H1 (cell line): ENCODE data around the gene NXN. TPM values are rescaled to one million over a fixed set of nuclear protein-coding genes. Genes with fewer than 3 reads are reported as not detected.

Experiments
- CTCF ChIA-PET: fragments of 300-600 bp; sonication (Branson Sonifier 250); formaldehyde crosslinking; loops from one replicate; lab custom pipeline; 2021; ENCODE audit not compliant: partially characterized antibody; lab: Charles Lee
- POLR2A ChIA-PET: fragments of 300-600 bp; sonication (Branson Sonifier 250); formaldehyde crosslinking; loops from one replicate; lab custom pipeline; 2021; ENCODE audit warnings: inconsistent platforms; ENCODE audit not compliant: partially characterized antibody; lab: Charles Lee
- DNase-seq, 2 experiments: peaks; one replicate each; pipeline versions ENCODE4 v3.0.0 to v3.0.0-alpha.2; 2010 to 2022; ENCODE audit warnings: low spot score in 2 of 2, low read depth in 1 of 2, mixed read lengths in 1 of 2
- FAIRE-seq: peaks from 2 replicates; lab custom pipeline; 2011; peaks lifted over from hg19 to GRCh38; lab: Jason Lieb, UNC
- H2AFZ ChIP-seq: 2 replicates; pipeline ENCODE4 v1.8.1; 2012; ENCODE audit warnings: low read length, inconsistent platforms
- H2AK5ac ChIP-seq: 2 replicates; pipeline ENCODE4 v1.6.1; 2013; ENCODE audit warnings: low read depth, low read length
- H2BK120ac ChIP-seq: replicated peaks from 2 replicates; pipeline ENCODE3; 2013; ENCODE audit warnings: low read depth, low read length, inconsistent platforms
- H2BK12ac ChIP-seq: 2 replicates; pipeline ENCODE4 v1.6.1; 2013; ENCODE audit warnings: low read depth, low read length
- H2BK15ac ChIP-seq: 2 replicates; pipeline ENCODE4 v1.6.1; 2013; ENCODE audit warnings: low read length
- H2BK20ac ChIP-seq: 2 replicates; pipeline ENCODE4 v1.6.1; 2013; ENCODE audit warnings: low read length
- H2BK5ac ChIP-seq: 2 replicates; pipeline ENCODE4 v1.6.1; 2013; ENCODE audit warnings: low read depth, low read length
- H3K14ac ChIP-seq: 2 replicates; pipeline ENCODE4 v1.6.1; 2013; ENCODE audit warnings: inconsistent platforms; ENCODE audit not compliant: insufficient read length
- H3K18ac ChIP-seq: 2 replicates; pipeline ENCODE4 v1.6.1; 2013; ENCODE audit warnings: low read length; ENCODE audit errors: extremely low read depth
- H3K23ac ChIP-seq: 2 replicates; pipeline ENCODE4 v1.6.1; 2013; ENCODE audit warnings: inconsistent platforms; ENCODE audit not compliant: insufficient read length
- H3K23me2 ChIP-seq: 2 replicates; pipeline ENCODE4 v1.6.1; 2013; ENCODE audit warnings: low read depth, low read length
- H3K27ac ChIP-seq: 2 replicates; pipeline ENCODE4 v1.6.1; 2011; ENCODE audit warnings: low read depth, low read length, inconsistent platforms
- H3K27me3 ChIP-seq, 4 experiments: replicated peaks in 1 of 4; 1 replicate in 1 of 4; 2 replicates in 3 of 4; pipeline versions ENCODE4 v1.6.1 to v1.8.1; 2011 to 2013; ENCODE audit warnings: low read length in 3 of 4, mild to moderate bottlenecking in 3 of 4, inconsistent platforms in 2 of 4, mixed read lengths in 2 of 4, moderate library complexity in 1 of 4; ENCODE audit not compliant: control insufficient read depth in 3 of 4, insufficient read depth in 3 of 4; ENCODE audit errors: extremely low read depth in 1 of 4
- H3K36me3 ChIP-seq, 4 experiments: 2 replicates each; pipeline versions ENCODE4 v1.6.1 to v1.8.1; 2011 to 2013; ENCODE audit warnings: mild to moderate bottlenecking in 4 of 4, low read length in 3 of 4, moderate library complexity in 2 of 4, control low read depth in 1 of 4, inconsistent platforms in 1 of 4; ENCODE audit not compliant: insufficient read depth in 4 of 4, control insufficient read depth in 2 of 4
- H3K4ac ChIP-seq: replicated peaks from 2 replicates; pipeline ENCODE3; 2013; ENCODE audit warnings: low read length, low read depth, mixed read lengths, inconsistent platforms; ENCODE audit not compliant: insufficient read length
- H3K4me1 ChIP-seq, 4 experiments: replicated peaks in 1 of 4; 1 replicate in 1 of 4; 2 replicates in 3 of 4; pipeline versions ENCODE4 v1.6.1 to v1.8.1; 2011 to 2013; ENCODE audit warnings: low read length in 3 of 4, inconsistent platforms in 2 of 4, mixed read lengths in 1 of 4; ENCODE audit not compliant: insufficient read depth in 4 of 4, control insufficient read depth in 3 of 4
- H3K4me2 ChIP-seq, 2 experiments: 2 replicates each; pipeline versions ENCODE4 v1.6.1 to v1.8.1; 2011 to 2013; ENCODE audit warnings: low read depth in 2 of 2, low read length in 2 of 2, control low read depth in 1 of 2, inconsistent platforms in 1 of 2, mild to moderate bottlenecking in 1 of 2; ENCODE audit not compliant: insufficient read depth in 1 of 2
- H3K4me3 ChIP-seq, 4 experiments: fragments of 200-600, 300-600 bp in 1 of 4; sonication (generic), shearing (Covaris generic), sonication (Bioruptor Twin) in 1 of 4; 2 replicates each; pipeline versions ENCODE4 v1.5.1 to v1.8.1; 2011 to 2016; ENCODE audit warnings: low read length in 4 of 4, low read depth in 3 of 4, control low read depth in 2 of 4, inconsistent platforms in 2 of 4, mild to moderate bottlenecking in 2 of 4, mixed read lengths in 1 of 4, moderate library complexity in 1 of 4; ENCODE audit not compliant: insufficient read depth in 2 of 4; ENCODE audit errors: extremely low read depth in 1 of 4
- H3K56ac ChIP-seq: replicated peaks from 2 replicates; pipeline ENCODE3; 2013; ENCODE audit warnings: low read depth, mild to moderate bottlenecking, mixed read lengths, low read length, inconsistent platforms; ENCODE audit not compliant: insufficient read length
- H3K79me1 ChIP-seq: 2 replicates; pipeline ENCODE4 v1.6.1; 2013; ENCODE audit warnings: low read depth, low read length, control low read depth
- H3K79me2 ChIP-seq, 2 experiments: 2 replicates each; pipeline versions ENCODE4 v1.6.1 to v1.8.1; 2012 to 2013; ENCODE audit warnings: low read length in 2 of 2, mild to moderate bottlenecking in 2 of 2, inconsistent platforms in 1 of 2; ENCODE audit not compliant: insufficient read depth in 2 of 2, control insufficient read depth in 1 of 2
- H3K9ac ChIP-seq, 4 experiments: replicated peaks in 1 of 4; 1 replicate in 1 of 4; 2 replicates in 3 of 4; pipeline versions ENCODE4 v1.6.1 to v1.8.1; 2011 to 2013; ENCODE audit warnings: low read depth in 3 of 4, low read length in 3 of 4, control low read depth in 2 of 4, mild to moderate bottlenecking in 2 of 4, moderate library complexity in 2 of 4, inconsistent platforms in 1 of 4; ENCODE audit errors: extremely low read depth in 1 of 4
- H3K9me3 ChIP-seq, 2 experiments: 2 replicates each; pipeline versions ENCODE4 v1.6.1 to v1.8.1; 2012 to 2013; ENCODE audit warnings: mild to moderate bottlenecking in 2 of 2, moderate library complexity in 2 of 2, control low read depth in 1 of 2, inconsistent platforms in 1 of 2, low read depth in 1 of 2, low read length in 1 of 2, mixed read lengths in 1 of 2; ENCODE audit not compliant: insufficient read depth in 2 of 2
- H4K20me1 ChIP-seq, 2 experiments: replicated peaks in 1 of 2; 2 replicates each; pipeline versions ENCODE3 to v1.8.1; 2011 to 2013; ENCODE audit warnings: inconsistent platforms in 2 of 2, low read length in 2 of 2, mild to moderate bottlenecking in 1 of 2; ENCODE audit not compliant: insufficient read depth in 2 of 2, control insufficient read depth in 1 of 2
- H4K5ac ChIP-seq: 2 replicates; pipeline ENCODE4 v1.6.1; 2013; ENCODE audit warnings: low read length, low read depth, mixed read lengths, inconsistent platforms; ENCODE audit not compliant: insufficient read length
- H4K8ac ChIP-seq: 2 replicates; pipeline ENCODE4 v1.8.0; 2013; ENCODE audit warnings: mild to moderate bottlenecking, moderate library complexity, low read length, inconsistent platforms; ENCODE audit not compliant: insufficient read depth; ENCODE audit errors: extremely low read depth
- H4K91ac ChIP-seq: replicated peaks from 2 replicates; pipeline ENCODE3; 2013; ENCODE audit warnings: low read length, mixed read lengths, inconsistent platforms; ENCODE audit not compliant: insufficient read length
- CHD2 ChIP-seq: IDR thresholded peaks from 2 replicates; pipeline ENCODE4 v1.6.1; 2012; ENCODE audit warnings: low read length, improper control_type of control experiment
- MAX ChIP-seq: IDR thresholded peaks from 2 replicates; pipeline ENCODE4 v1.6.1; 2012; ENCODE audit warnings: inconsistent platforms
- RBBP5 ChIP-seq: IDR thresholded peaks from 2 replicates; pipeline ENCODE4 v1.7.1; 2012; ENCODE audit warnings: low read depth, mild to moderate bottlenecking, inconsistent platforms, low read length, moderate library complexity, borderline replicate concordance
- WGBS, 2 experiments: shearing (Covaris generic) in 1 of 2; methylation state at CpG; one replicate each; pipeline versions ENCODE4 v1.1.6 to v1.1.7; 2013 to 2015; ENCODE audit warnings: low lambda C conversion rate in 2 of 2, mixed read lengths in 2 of 2, inconsistent platforms in 1 of 2, low coverage in 1 of 2, missing lambda C conversion rate in 1 of 2; ENCODE audit not compliant: insufficient replicate concordance in 2 of 2, insufficient coverage in 1 of 2, insufficient read length in 1 of 2; ENCODE audit errors: extremely low coverage in 1 of 2, missing lambda C conversion rate in 1 of 2; 5-methylcytosine and 5-hydroxymethylcytosine counted together
- polyA plus RNA-seq, 7 experiments: library from polyadenylated mRNA; depleted of rRNA in 3 of 7; stranded (reverse) in 5 of 7; unstranded in 2 of 7; fragments of >200 nt in 5 of 7; fragments of 200-250 nt in 2 of 7; gene quantifications; 1 replicate in 5 of 7; 2 replicates in 1 of 7; 4 replicates in 1 of 7; pipeline versions ENCODE4 v1.2.1 to v1.2.3, GENCODE V29; 2011 to 2013; ENCODE audit warnings: missing spikeins in 2 of 7, mixed read lengths in 2 of 7
- total RNA-seq: library from RNA; stranded (reverse); fragmentation: NEBNext Ultra II Directional; extraction: Animal tissue kit (Norgen Biotek cat#: 25700); gene quantifications from 2 replicates; pipeline ENCODE4 v1.2.1, GENCODE V29; 2021

Gene NXN
- total and polyA plus RNA-seq, 2 of the 8 experiments (the other 6 are each of a cell fraction or from before 2014, with no cell fraction given) = 94.1 to 107 TPM

- Histone ChIP-seq H3K27me3 (no peaks in the 10 kb centered on the region), H2BK120ac (no peak overlapping the region), H2AFZ (no peak overlapping the region), H4K20me1 (peaks cover 2 to 4% of the 10 kb centered on the region in 2 experiments), H3K14ac (no peak overlapping the region), H2BK5ac (no peak overlapping the region), H3K4ac (no peak overlapping the region), H3K18ac (no peak overlapping the region), H3K23me2 (no peaks in the 10 kb centered on the region), H3K23ac (no peak overlapping the region), H4K8ac (no peak overlapping the region), H3K79me2 (peaks cover 0 to 13% of the 10 kb centered on the region in 2 experiments; a peak in 2 of 4 replicates), H3K56ac (no peak overlapping the region), H2AK5ac (no peak overlapping the region), H3K9me3 (no peaks in the 10 kb centered on the region), H3K4me3 (no peak overlapping the region), H3K36me3 (peaks cover 6 to 28% (median 17%) of the 10 kb centered on the region in 4 experiments), H3K4me1 (peaks cover 0 to 5% (median 1%) of the 10 kb centered on the region in 4 experiments; a peak in 5 of 7 replicates), H4K91ac (no peak overlapping the region), H2BK12ac (no peak overlapping the region), H3K27ac (no peak overlapping the region), H3K9ac (no peak overlapping the region), H2BK15ac (no peak overlapping the region), H2BK20ac (no peak overlapping the region), H4K5ac (no peak overlapping the region), H3K79me1 (peaks cover 7% of the 10 kb centered on the region; the same call in 1 of the 2 replicates), H3K4me2 (no peak overlapping the region)
- FAIRE-seq (no peak), DNase-seq (no peak)
- ChIA-PET CTCF (interaction anchor here (0.6 to 12.7 kb wide), 10 partner anchors 13 to 286 kb away, joined by 3 to 144 read pairs (median 3); partner anchors contain the start of gene NXN), POLR2A (interaction anchor here (0.7 to 1.3 kb wide), 5 partner anchors 18 to 247 kb away, joined by 3 read pairs; partner anchors contain the start of genes GLOD4 and MRM3)
- 91% methylated on average over 17 of the region's 18 CpGs; no CpG with 5 or more reads in 1 of the 2 experiments for WGBS, 2 experiments
- TF ChIP-seq MAX (no peak), CHD2 (no peak), RBBP5 (no peak)
Observed at GRCh38 chr17:1001640-1002411, 22.2 kb upstream of the NXN start.
